Testis (tissue), 3 donors: ENCODE measurements around the gene GNPAT. TPM values are rescaled to one million over a fixed set of nuclear protein-coding genes. Genes with fewer than 3 reads are reported as not detected.

Source experiments
- DNase-seq: peaks from one replicate; pipeline ENCODE4 v3.0.0-alpha.2; 2019
- H3K27ac ChIP-seq, 2 donors: fragments of 200-600 bp; sonication (generic); one replicate each; pipeline ENCODE4 v1.5.1; 2019
- H3K27me3 ChIP-seq: fragments of 200-600 bp; sonication (generic); one replicate; pipeline ENCODE4 v1.5.1; 2019
- H3K36me3 ChIP-seq: fragments of 200-600 bp; sonication (generic); one replicate; pipeline ENCODE4 v1.5.1; 2017; ENCODE audit warnings: low read depth; ENCODE audit errors: missing control alignments
- H3K4me1 ChIP-seq: fragments of 200-600 bp; sonication (generic); one replicate; pipeline ENCODE4 v1.5.1; 2019
- H3K4me3 ChIP-seq, 2 donors: fragments of 200-600 bp; sonication (generic); one replicate each; pipeline ENCODE4 v1.5.1; 2017 to 2019
- H3K9me3 ChIP-seq: fragments of 200-600 bp; sonication (generic); one replicate; pipeline ENCODE4 v1.5.1; 2017
- CTCF ChIP-seq, 3 experiments: fragments of 450-650 bp in 2 of 3; fragments of 200-600 bp in 1 of 3; sonication (generic) in 1 of 3; IDR thresholded peaks; one replicate each; pipeline ENCODE4 v1.5.1; 2016 to 2019; ENCODE audit warnings: antibody characterized with exemption in 3 of 3, mild to moderate bottlenecking in 2 of 3, moderate library complexity in 1 of 3
- POLR2A ChIP-seq: fragments of 450-650 bp; IDR thresholded peaks from one replicate; pipeline ENCODE4 v1.6.1; 2017; ENCODE audit warnings: antibody characterized with exemption, mild to moderate bottlenecking, moderate library complexity
- WGBS, 2 donors: methylation state at CpG; one replicate each; pipeline ENCODE4 v1.1.5; 2018; 5-methylcytosine and 5-hydroxymethylcytosine counted together
- intact Hi-C: fragments of 100-400 bp; cut with DNase I; formaldehyde crosslinking; loops from one replicate; pipeline ENCODE4 v1.15.1; 2023; ENCODE audit warnings: low total_unique reads
- polyA plus RNA-seq: library from polyadenylated mRNA; stranded (reverse); fragments of 350-450 nt; fragmentation: Illumina TruSeq; extraction: RNeasy Lipid Tissue Mini Kit (QIAGEN cat#74804); gene quantifications from one replicate; pipeline ENCODE4 v1.2.3, GENCODE V29; 2014; ENCODE audit warnings: low read depth, low replicate concordance; ENCODE audit not compliant: insufficient read depth
- total RNA-seq, 2 donors: library from RNA; depleted of rRNA; stranded (reverse); fragments of >200 nt; gene quantifications; one replicate each; pipeline ENCODE4 v1.2.3, GENCODE V29; 2016

Gene GNPAT
- total and polyA plus RNA-seq, 3 donors from 2014 or later, result 35.0 to 71.9 (median 43.5) TPM

DNA sequence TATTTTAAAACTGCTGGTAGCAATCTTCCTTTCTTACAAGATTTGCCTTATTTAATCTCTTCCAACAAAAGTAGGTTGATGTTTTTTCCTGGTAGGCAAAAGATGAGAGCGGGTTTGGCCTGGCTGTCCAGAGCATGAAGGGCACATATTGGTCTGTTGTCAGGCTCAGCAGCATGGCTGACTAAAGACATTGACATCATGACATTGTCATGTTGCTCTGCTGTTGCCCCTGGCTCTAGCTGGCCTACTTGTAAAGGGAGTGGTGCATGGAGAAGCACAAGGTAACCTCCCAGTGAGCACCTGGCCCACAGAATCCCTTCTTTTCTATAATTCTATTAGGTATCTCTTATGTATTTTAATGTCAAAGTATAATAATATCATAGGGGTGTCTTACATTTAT, 23.6 kb downstream of the GNPAT start:
- Histone ChIP-seq H3K9me3 (no peaks in the 10 kb centered on the region), H3K4me1 (no peaks in the 10 kb centered on the region), H3K36me3 (no peaks in the 10 kb centered on the region), H3K27me3 (no peaks in the 10 kb centered on the region), H3K27ac (no peak overlapping the region), H3K4me3 (no peak overlapping the region)
- intact Hi-C loops, result no loop called here
- no peak for TF ChIP-seq POLR2A
- TF ChIP-seq CTCF (IDR thresholded peaks at IDR 0.05), result no peak
- DNase-seq, result no peak
- 91 to 100% methylated on average over 1 of the region's 1 CpG for WGBS, 2 donors

- no peaks in the 10 kb centered on the region for H3K4me1 ChIP-seq
- intact Hi-C loops, result no loop called here
- H3K27ac ChIP-seq, result no peak overlapping the region
- TF ChIP-seq CTCF (IDR thresholded peaks at IDR 0.05) (no peak), POLR2A (no peak)
- no peak for DNase-seq
- no peak overlapping the region for H3K4me3 ChIP-seq
- H3K9me3 ChIP-seq, result no peaks in the 10 kb centered on the region
- WGBS, 2 donors, result 94 to 95% methylated on average over 3 of the region's 3 CpGs
- no peaks in the 10 kb centered on the region for H3K36me3 ChIP-seq
- H3K27me3 ChIP-seq, result no peaks in the 10 kb centered on the region
These were observed 24.4 kb downstream of the GNPAT start for GRCh38 chr1:231265379-231265778.

GRCh38 chr1:231266811-231267322, 25.9 kb downstream of the GNPAT start:
- Histone ChIP-seq H3K4me3 (no peak overlapping the region), H3K9me3 (no peaks in the 10 kb centered on the region), H3K36me3 (no peaks in the 10 kb centered on the region), H3K4me1 (no peaks in the 10 kb centered on the region), H3K27me3 (no peaks in the 10 kb centered on the region), H3K27ac (no peak overlapping the region)
- no peak for TF ChIP-seq POLR2A
- TF ChIP-seq CTCF (IDR thresholded peaks at IDR 0.05), result no peak
- WGBS, 2 donors, result 36 to 63% methylated on average over 1 of the region's 1 CpG
- DNase-seq, result no peak
- intact Hi-C loops, result no loop called here

DNA sequence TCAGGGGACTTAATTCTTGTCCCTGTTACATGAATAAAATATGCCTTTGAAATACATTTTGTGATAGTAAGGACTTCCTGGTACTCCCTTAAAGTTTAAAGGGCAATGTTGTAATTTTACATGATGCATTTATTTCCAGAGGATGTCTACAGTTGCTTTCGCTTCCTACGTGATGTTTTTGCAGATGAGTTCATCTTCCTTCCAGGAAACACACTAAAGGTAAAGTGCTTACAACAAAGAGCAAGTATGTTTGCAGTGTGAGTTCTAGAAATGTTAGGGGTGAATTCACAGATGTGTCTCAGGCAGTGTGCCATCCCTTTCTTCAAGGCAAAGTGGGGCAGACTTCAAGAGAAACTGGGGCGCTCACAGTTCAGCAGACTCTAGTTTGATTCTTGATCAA, 31.2 kb downstream of the GNPAT start:
- H3K36me3 ChIP-seq, result no peaks in the 10 kb centered on the region
- no peak for DNase-seq
- H3K27ac ChIP-seq, result no peak overlapping the region
- H3K27me3 ChIP-seq, result no peaks in the 10 kb centered on the region
- TF ChIP-seq POLR2A, result no peak
- no peak for TF ChIP-seq CTCF (IDR thresholded peaks at IDR 0.05)
- intact Hi-C loops, result no loop called here
- H3K4me1 ChIP-seq, result no peaks in the 10 kb centered on the region
- no peak overlapping the region for H3K4me3 ChIP-seq
- WGBS, 2 donors, result 81 to 90% methylated on average over 3 of the region's 3 CpGs
- H3K9me3 ChIP-seq, result no peaks in the 10 kb centered on the region

DNA sequence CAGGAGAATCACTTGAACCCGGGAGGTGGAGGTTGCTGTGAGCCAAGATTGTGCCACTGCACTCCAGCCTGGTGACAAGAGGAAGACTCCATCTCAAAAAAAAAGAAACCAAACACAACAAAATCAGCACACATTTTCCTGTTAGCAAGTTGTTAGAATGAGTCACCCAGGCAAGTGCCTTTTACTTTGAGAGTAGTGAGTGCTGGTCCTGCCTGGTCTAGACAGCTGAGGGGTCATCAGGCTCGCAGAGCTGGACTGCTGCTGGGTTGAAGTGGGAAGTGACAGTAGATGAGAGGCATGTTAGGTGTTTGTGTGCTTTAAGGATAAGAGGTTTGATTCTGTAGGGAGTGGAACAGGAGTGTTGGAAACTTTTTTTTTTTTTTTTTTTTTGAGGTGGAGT, 31.9 kb downstream of the GNPAT start:
- TF ChIP-seq CTCF (IDR thresholded peaks at IDR 0.05) (no peak), POLR2A (no peak)
- H3K4me1 ChIP-seq, result no peaks in the 10 kb centered on the region
- H3K4me3 ChIP-seq, result no peak overlapping the region
- no peak overlapping the region for H3K27ac ChIP-seq
- WGBS, 2 donors, result 80 to 94% methylated on average over 2 of the region's 2 CpGs
- intact Hi-C loops, result no loop called here
- DNase-seq, result no peak
- H3K36me3 ChIP-seq, result no peaks in the 10 kb centered on the region
- H3K27me3 ChIP-seq, result no peaks in the 10 kb centered on the region
- H3K9me3 ChIP-seq, result no peaks in the 10 kb centered on the region
